K562 (cell line): ENCODE measurements around the gene LRP6. TPM values are rescaled to one million over a fixed set of nuclear protein-coding genes. Genes with fewer than 3 reads are reported as not detected.

Experiments used
- ATAC-seq: fragments of 200-7000 bp; cut with Tn5 transposase; 3 replicates; pipeline ENCODE4 v1.9.1; 2020; ENCODE audit warnings: moderate library complexity
- BruUV-seq: library from RNA; stranded (reverse); fragments of 400-500 nt; replicated peaks from 2 replicates; lab custom pipeline; 2021; lab: Mats Ljungman, UMichigan
- CTCF ChIA-PET: fragments of 300-600 bp; formaldehyde crosslinking; extraction: SDS; loops from one replicate; lab custom pipeline; 2021; ENCODE audit warnings: low intra/inter-chr PET ratio; lab: Yijun Ruan, JAX
- POLR2A ChIA-PET: fragments of 300-600, 350-650 bp; sonication (Branson Sonifier 250); formaldehyde crosslinking; extraction: SDS; loops from one replicate; lab custom pipeline; 2021; ENCODE audit warnings: antibody characterized with exemption, inconsistent platforms; lab: Yijun Ruan, JAX
- DNase-seq, 4 experiments: peaks; one replicate each; pipeline versions ENCODE4 v3.0.0 to v3.0.0-alpha.2; 2011 to 2018; ENCODE audit warnings: low spot score in 3 of 4, mixed read lengths in 3 of 4; ENCODE audit errors: extremely low read depth in 1 of 4
- FAIRE-seq: peaks from 2 replicates; lab custom pipeline; 2011; peaks lifted over from hg19 to GRCh38; lab: Jason Lieb, UNC
- H2AFZ ChIP-seq: 2 replicates; pipeline ENCODE4 v1.6.0; 2011; ENCODE audit warnings: low read depth, low read length, control low read depth, inconsistent platforms
- H3K27ac ChIP-seq: fragments of 200-600 bp; 3 replicates; pipeline ENCODE4 v1.8.0; 2011; ENCODE audit warnings: low read depth, mild to moderate bottlenecking, control low read depth, inconsistent platforms, low read length, moderate library complexity, mixed read lengths; ENCODE audit errors: extremely low read depth
- H3K27me3 ChIP-seq, 2 experiments: fragments of 300-600 bp in 1 of 2; 2 replicates in 1 of 2; 3 replicates in 1 of 2; pipeline versions ENCODE4 v1.6.0 to v1.8.0; 2011; ENCODE audit warnings: inconsistent platforms in 2 of 2, low read length in 2 of 2, mild to moderate bottlenecking in 1 of 2, mixed read lengths in 1 of 2, moderate library complexity in 1 of 2; ENCODE audit not compliant: control insufficient read depth in 2 of 2, insufficient read depth in 2 of 2
- H3K36me3 ChIP-seq: fragments of 300-600 bp; 3 replicates; pipeline ENCODE4 v1.8.0; 2011; ENCODE audit warnings: mild to moderate bottlenecking, low read length, inconsistent platforms; ENCODE audit not compliant: control insufficient read depth, insufficient read depth
- H3K4me1 ChIP-seq, 2 experiments: fragments of 200-600 bp in 1 of 2; replicated peaks in 1 of 2; 2 replicates in 1 of 2; 3 replicates in 1 of 2; pipeline versions ENCODE4 v1.5.1 to v1.8.0; 2011; ENCODE audit warnings: inconsistent platforms in 2 of 2, low read length in 2 of 2, mild to moderate bottlenecking in 1 of 2, mixed read lengths in 1 of 2, moderate library complexity in 1 of 2; ENCODE audit not compliant: control insufficient read depth in 2 of 2, insufficient read depth in 2 of 2
- H3K4me2 ChIP-seq: 2 replicates; pipeline ENCODE4 v1.6.1; 2011; ENCODE audit warnings: low read length, control low read depth, inconsistent platforms, mixed read lengths; ENCODE audit not compliant: insufficient read depth
- H3K4me3 ChIP-seq: fragments of 200-600 bp; sonication (generic), shearing (Covaris generic); 2 replicates; pipeline ENCODE4 v1.5.1; 2016; ENCODE audit warnings: control low read depth, inconsistent platforms
- H3K79me2 ChIP-seq: fragments of 200-600 bp; 3 replicates; pipeline ENCODE4 v1.8.0; 2011; ENCODE audit warnings: low read length, inconsistent platforms; ENCODE audit not compliant: control insufficient read depth, insufficient read depth
- H3K9ac ChIP-seq, 2 experiments: 2 replicates each; pipeline versions ENCODE4 v1.6.0 to v1.6.1; 2011; ENCODE audit warnings: low read depth in 2 of 2, low read length in 2 of 2, control low read depth in 1 of 2, inconsistent platforms in 1 of 2, mild to moderate bottlenecking in 1 of 2, mixed read lengths in 1 of 2; ENCODE audit not compliant: insufficient read depth in 1 of 2
- H3K9me1 ChIP-seq: one replicate; pipeline ENCODE4 v1.6.0; 2011; ENCODE audit warnings: inconsistent platforms, mild to moderate bottlenecking, low read length, moderate library complexity; ENCODE audit not compliant: control insufficient read depth, insufficient read depth
- H3K9me3 ChIP-seq: replicated peaks from 2 replicates; pipeline ENCODE4 v1.5.1; 2011; ENCODE audit warnings: low read depth, low read length, inconsistent platforms; ENCODE audit not compliant: control insufficient read depth, insufficient read depth
- H4K20me1 ChIP-seq: replicated peaks from 2 replicates; pipeline ENCODE4 v1.6.1; 2011; ENCODE audit warnings: low read length, inconsistent platforms, mixed read lengths; ENCODE audit not compliant: control insufficient read depth, insufficient read depth
- AFF1 ChIP-seq, 2 experiments: fragments of 450-650 bp; IDR thresholded peaks; 2 replicates each; pipeline ENCODE4 v1.6.1; 2018; ENCODE audit warnings: mild to moderate bottlenecking in 2 of 2, low read depth in 1 of 2; ENCODE audit not compliant: partially characterized antibody in 2 of 2
- CBFA2T2 ChIP-seq: fragments of 450-650 bp; conservative IDR thresholded peaks from 2 replicates; pipeline ENCODE4 v1.6.1; 2017; ENCODE audit warnings: mild to moderate bottlenecking
- ELK1 ChIP-seq: sonication (generic); formaldehyde crosslinking; IDR thresholded peaks from 2 replicates; pipeline ENCODE4 v1.8.1; 2022; ENCODE audit warnings: missing genetic modification reagents
- IRF9 ChIP-seq: fragments of 450-650 bp; IDR thresholded peaks from 2 replicates; pipeline ENCODE4 v1.6.1; 2016; ENCODE audit warnings: missing biosample characterization, missing genetic modification characterization
- SIN3A ChIP-seq, 2 experiments: fragments of 150-350 bp in 1 of 2; IDR thresholded peaks; 2 replicates each; pipeline ENCODE4 v1.6.1; 2011 to 2016; ENCODE audit warnings: borderline replicate concordance in 2 of 2, low read depth in 2 of 2, low read length in 2 of 2, mild to moderate bottlenecking in 2 of 2, moderate library complexity in 2 of 2; ENCODE audit not compliant: control insufficient read depth in 1 of 2
- TOE1 ChIP-seq, 2 experiments: fragments of 450-650 bp in 1 of 2; sonication (generic) in 1 of 2; formaldehyde crosslinking in 1 of 2; IDR thresholded peaks; 2 replicates each; pipeline versions ENCODE4 v1.7.1 to v1.8.0; 2016 to 2022; ENCODE audit warnings: borderline replicate concordance in 2 of 2, mild to moderate bottlenecking in 2 of 2, antibody characterized with exemption in 1 of 2, inconsistent platforms in 1 of 2, low read depth in 1 of 2, missing genetic modification reagents in 1 of 2, moderate library complexity in 1 of 2
- ZFP30 ChIP-seq: fragments of 250-450 bp; sonication (Bioruptor Pico); IDR thresholded peaks from 2 replicates; pipeline ENCODE4 v1.8.0; 2022; ENCODE audit warnings: moderate library complexity, mild to moderate bottlenecking, inconsistent platforms, borderline replicate concordance
- ZNF695 ChIP-seq: fragments of 450-650 bp; formaldehyde crosslinking; IDR thresholded peaks from 2 replicates; pipeline ENCODE4 v1.4.0; 2020; ENCODE audit warnings: mild to moderate bottlenecking, moderate library complexity
- ZNF766 ChIP-seq: fragments of 200-800 bp; sonication (Bioruptor generic); conservative IDR thresholded peaks from 2 replicates; pipeline ENCODE4 v1.6.1; 2016; ENCODE audit warnings: missing genetic modification characterization, missing compliant biosample characterization
- WGBS: fragments of 100-300 bp; shearing (Covaris generic); methylation state at CpG from one replicate; pipeline ENCODE4 v1.1.6; 2016; ENCODE audit warnings: low coverage, mixed read lengths; ENCODE audit not compliant: insufficient coverage; ENCODE audit errors: missing lambda C conversion rate; 5-methylcytosine and 5-hydroxymethylcytosine counted together
- in situ Hi-C: fragments of 300-500 bp; cut with MboI; formaldehyde crosslinking; loops from 4 replicates; pipeline ENCODE4 v1.15.0; 2018; ENCODE audit warnings: inconsistent platforms, mixed read lengths
- intact Hi-C: fragments of 100-400 bp; cut with micrococcal nuclease; formaldehyde crosslinking; loops from 2 replicates; pipeline ENCODE4 v1.14.2; 2022
- polyA plus RNA-seq, 8 experiments: library from polyadenylated mRNA; depleted of rRNA in 4 of 8; stranded (reverse) in 5 of 8; unstranded in 3 of 8; fragments of >200 nt; fragmentation: Nextera tagmentation in 2 of 8; fragmentation: Illumina TruSeq in 1 of 8; extraction: Ambion mirVana in 2 of 8; extraction: Trizol in 1 of 8; gene quantifications; 2 replicates each; pipeline versions ENCODE4 v1.2.1 to v1.2.3, GENCODE V29; 2011 to 2014; ENCODE audit warnings: inconsistent platforms in 1 of 8, missing spikeins in 1 of 8
- total RNA-seq, 7 experiments: library from RNA; depleted of rRNA in 6 of 7; stranded (reverse); fragments of >200 nt in 6 of 7; fragmentation: Illumina TruSeq in 2 of 7; extraction: Trizol in 2 of 7; gene quantifications; 2 replicates each; pipeline versions ENCODE4 v1.2.1 to v1.2.3, GENCODE V29; 2011 to 2021; ENCODE audit warnings: low replicate concordance in 1 of 7

The LRP6 gene
- total and polyA plus RNA-seq, 9 of the 15 experiments (the other 6 are each of a cell fraction or from before 2014, with no cell fraction given), result 3.0 to 17.0 (median 10.8) TPM

GRCh38 chr12:12249216-12250050, 17.4 kb downstream of the LRP6 start:
- H3K27ac ChIP-seq, result no peak overlapping the region
- DNase-seq, result no peak
- H3K36me3 ChIP-seq, result no peaks in the 10 kb centered on the region
- ATAC-seq, result no peak
- FAIRE-seq, result no peak
- no peaks in the 10 kb centered on the region; the same call in 1 of the 2 replicates for H4K20me1 ChIP-seq
- in situ Hi-C loops (no loop called here), intact Hi-C loops (no loop called here)
- H3K79me2 ChIP-seq, result peaks cover 45% of the 10 kb centered on the region
- H3K4me2 ChIP-seq, result no peak overlapping the region
- no peaks in the 10 kb centered on the region for H3K9me1 ChIP-seq
- CTCF ChIA-PET, result no interaction called here
- no peak overlapping the region for H3K9ac ChIP-seq
- H3K9me3 ChIP-seq, result no peaks in the 10 kb centered on the region
- TF ChIP-seq CBFA2T2, result no peak
- TF ChIP-seq ZNF766 (CRISPR knock-in tag), result no peak
- TF ChIP-seq AFF1 (IDR thresholded peaks at IDR 0.05; ENCODE audit: low read depth in 1 of 2, partially characterized antibody in 2 of 2), result no peak
- no peak for TF ChIP-seq ZNF695 (CRISPR knock-in tag)
- TF ChIP-seq IRF9, result no peak
- TF ChIP-seq ELK1 (CRISPR knock-in tag), result no peak
- no peak for TF ChIP-seq TOE1 (IDR thresholded peaks at IDR 0.05; ENCODE audit: borderline replicate concordance)
- no peak for TF ChIP-seq TOE1 (CRISPR knock-in tag; IDR thresholded peaks at IDR 0.05; ENCODE audit: borderline replicate concordance, low read depth)
- TF ChIP-seq ZFP30, result no peak
- no peak for TF ChIP-seq SIN3A (IDR thresholded peaks at IDR 0.05; ENCODE audit: borderline replicate concordance in 2 of 2, control insufficient read depth in 1 of 2, low read depth in 2 of 2, low read length in 2 of 2)
- H3K4me3 ChIP-seq, result no peak overlapping the region
- no TSS peak for BruUV-seq
- no peaks in the 10 kb centered on the region for H3K27me3 ChIP-seq
- POLR2A ChIA-PET, result interaction anchor here (0.6 kb wide), 2 partner anchors 12 to 29 kb away, joined by 3 to 4 read pairs; no protein-coding TSS in a partner anchor
- no peak overlapping the region for H2AFZ ChIP-seq
- H3K4me1 ChIP-seq, result no peaks in the 10 kb centered on the region
- 59% methylated on average over 4 of the region's 4 CpGs for WGBS
